Epithelial cell of proximal tubule (primary cell): ENCODE measurements around the gene CPEB3. TPM values are rescaled to one million over a fixed set of nuclear protein-coding genes. Genes with fewer than 3 reads are reported as not detected.

Experiments
- DNase-seq: peaks from one replicate; pipeline ENCODE4 v3.0.0-alpha.2; 2011; ENCODE audit warnings: low read depth
- H3K4me3 ChIP-seq: 2 replicates; pipeline ENCODE4 v1.5.1; 2011; ENCODE audit warnings: low read depth, mild to moderate bottlenecking, low read length
- CTCF ChIP-seq: conservative IDR thresholded peaks from 2 replicates; pipeline ENCODE4 v1.5.1; 2012; ENCODE audit warnings: low read depth, mild to moderate bottlenecking, low read length
- total RNA-seq: library from RNA; depleted of rRNA; stranded (reverse); fragments of >200 nt; gene quantifications from 2 replicates; pipeline ENCODE4 v1.2.3, GENCODE V29; 2015

The CPEB3 gene
- total RNA-seq, 1 donor from 2014 or later, result 0.52 TPM

- TF ChIP-seq CTCF, result no peak
- H3K4me3 ChIP-seq, result no peak overlapping the region
- no peak for DNase-seq
Observed at GRCh38 chr10:92309272-92309671, 18.4 kb upstream of the CPEB3 start.

- TF ChIP-seq CTCF, result no peak
- no peak for DNase-seq
- H3K4me3 ChIP-seq, result no peak overlapping the region
Observed at GRCh38 chr10:92305133-92306072, 14.5 kb upstream of the CPEB3 start.

GRCh38 chr10:92304061-92304460, 13.2 kb upstream of the CPEB3 start:
- H3K4me3 ChIP-seq, result no peak overlapping the region
- TF ChIP-seq CTCF, result no peak
- DNase-seq, result no peak

GRCh38 chr10:92303096-92303495, 12.2 kb upstream of the CPEB3 start:
- DNase-seq, result no peak
- TF ChIP-seq CTCF, result no peak
- H3K4me3 ChIP-seq, result no peak overlapping the region

GRCh38 chr10:92298487-92298886, 7.6 kb upstream of the CPEB3 start:
- DNase-seq, result no peak
- H3K4me3 ChIP-seq, result no peak overlapping the region
- no peak for TF ChIP-seq CTCF

- no peak for DNase-seq
- peak overlapping the region; percentile 96 for H3K4me3 ChIP-seq
- TF ChIP-seq CTCF, result peak; percentile 66
Observed at GRCh38 chr10:92291921-92292845, 1.3 kb upstream of the CPEB3 start.
